HepG2 (cell line): ENCODE data around the gene FHIT. TPM values are rescaled to one million over a fixed set of nuclear protein-coding genes. Genes with fewer than 3 reads are reported as not detected.
"Not testable (repeated sequence)": the region's sequence is repeated elsewhere in the genome, so short reads cannot be mapped to it uniquely, and the experiment has no call there.

Experiments
- ATAC-seq: fragments of 200-7000 bp; cut with Tn5 transposase; 3 replicates; pipeline ENCODE4 v1.9.1; 2020; ENCODE audit warnings: mild to moderate bottlenecking, moderate library complexity
- BruUV-seq: library from RNA; stranded (reverse); fragments of 400-500 nt; replicated peaks from 2 replicates; lab custom pipeline; 2021; lab: Mats Ljungman, UMichigan
- CTCF ChIA-PET: fragments of 300-600 bp; formaldehyde crosslinking; extraction: SDS; loops from one replicate; lab custom pipeline; 2021; ENCODE audit warnings: low total read pairs, inconsistent platforms, low intra/inter-chr PET ratio; lab: Yijun Ruan, JAX
- POLR2A ChIA-PET: fragments of 350-600 bp; sonication (Branson Sonifier 250); formaldehyde crosslinking; loops from one replicate; lab custom pipeline; 2020; ENCODE audit warnings: antibody characterized with exemption, inconsistent platforms; lab: Yijun Ruan, JAX
- DNase-seq: peaks from one replicate; pipeline ENCODE4 v3.0.0-alpha.2; 2015; ENCODE audit warnings: low spot score
- FAIRE-seq: peaks from 3 replicates; lab custom pipeline; 2011; peaks lifted over from hg19 to GRCh38; lab: Jason Lieb, UNC
- H2AFZ ChIP-seq: one replicate; pipeline ENCODE4 v1.6.1; 2011; ENCODE audit warnings: low read length, inconsistent platforms
- H3K27ac ChIP-seq: fragments of 300-600 bp; 3 replicates; pipeline ENCODE4 v1.8.0; 2011; ENCODE audit warnings: mixed run types, mild to moderate bottlenecking, mixed read lengths, low read length, inconsistent platforms; ENCODE audit not compliant: insufficient read depth; ENCODE audit errors: extremely low read length
- H3K27me3 ChIP-seq, 2 experiments: fragments of 200-600 bp in 1 of 2; 2 replicates in 1 of 2; 3 replicates in 1 of 2; pipeline versions ENCODE4 v1.6.0 to v1.8.0; 2011; ENCODE audit warnings: low read length in 2 of 2, mild to moderate bottlenecking in 2 of 2, moderate library complexity in 2 of 2, inconsistent platforms in 1 of 2; ENCODE audit not compliant: insufficient read depth in 2 of 2, control insufficient read depth in 1 of 2
- H3K36me3 ChIP-seq, 2 experiments: fragments of 200-600 bp in 1 of 2; replicated peaks in 1 of 2; 2 replicates in 1 of 2; 3 replicates in 1 of 2; pipeline versions ENCODE4 v1.5.1 to v1.8.0; 2011; ENCODE audit warnings: low read length in 2 of 2, inconsistent platforms in 1 of 2; ENCODE audit not compliant: insufficient read depth in 2 of 2, control insufficient read depth in 1 of 2
- H3K4me1 ChIP-seq: 2 replicates; pipeline ENCODE4 v1.5.1; 2012; ENCODE audit warnings: low read length, inconsistent platforms; ENCODE audit not compliant: insufficient read depth
- H3K4me2 ChIP-seq: 2 replicates; pipeline ENCODE4 v1.6.0; 2011; ENCODE audit warnings: low read depth, low read length, inconsistent platforms
- H3K4me3 ChIP-seq, 3 experiments: fragments of 200-600 bp in 1 of 3; sonication (generic), shearing (Covaris generic) in 1 of 3; replicated peaks in 1 of 3; 2 replicates each; pipeline ENCODE4 v1.5.1; 2011 to 2016; ENCODE audit warnings: low read length in 3 of 3, inconsistent platforms in 2 of 3, low read depth in 2 of 3, mild to moderate bottlenecking in 2 of 3, control low read depth in 1 of 3, mixed read lengths in 1 of 3; ENCODE audit not compliant: insufficient read depth in 1 of 3
- H3K79me2 ChIP-seq: one replicate; pipeline ENCODE4 v1.6.1; 2011; ENCODE audit warnings: low read length, inconsistent platforms; ENCODE audit not compliant: insufficient read depth
- H3K9ac ChIP-seq: 2 replicates; pipeline ENCODE4 v1.6.0; 2011; ENCODE audit warnings: mild to moderate bottlenecking, low read depth, low read length, inconsistent platforms; ENCODE audit not compliant: insufficient read depth
- H3K9me3 ChIP-seq: 2 replicates; pipeline ENCODE4 v1.5.1; 2012; ENCODE audit warnings: mild to moderate bottlenecking, low read length
- H4K20me1 ChIP-seq: 2 replicates; pipeline ENCODE4 v1.6.0; 2011; ENCODE audit warnings: inconsistent platforms, mild to moderate bottlenecking, low read length, moderate library complexity; ENCODE audit not compliant: insufficient read depth
- ATF7 ChIP-seq, 2 experiments: fragments of 450-650 bp in 1 of 2; sonication (generic) in 1 of 2; formaldehyde crosslinking in 1 of 2; IDR thresholded peaks; 2 replicates each; pipeline versions ENCODE4 v1.4.0 to v1.6.1; 2016 to 2020; ENCODE audit warnings: antibody characterized with exemption in 1 of 2, mild to moderate bottlenecking in 1 of 2, missing genetic modification reagents in 1 of 2
- CBX5 ChIP-seq: sonication (generic); formaldehyde crosslinking; IDR thresholded peaks from 2 replicates; pipeline ENCODE4 v1.4.0; 2020; ENCODE audit warnings: missing genetic modification reagents, borderline replicate concordance
- GABPA ChIP-seq, 2 experiments: IDR thresholded peaks; 2 replicates each; pipeline ENCODE4 v1.6.1; 2011 to 2016; ENCODE audit warnings: low read depth in 2 of 2, low read length in 1 of 2, missing biosample characterization in 1 of 2, missing genetic modification characterization in 1 of 2
- HHEX ChIP-seq: IDR thresholded peaks from 2 replicates; pipeline ENCODE4 v1.6.1; 2016; ENCODE audit warnings: control low read depth
- IKZF4 ChIP-seq: sonication (generic); formaldehyde crosslinking; IDR thresholded peaks from 2 replicates; pipeline ENCODE4 v1.5.1; 2020; ENCODE audit warnings: borderline replicate concordance, mild to moderate bottlenecking, low read depth, missing genetic modification reagents; ENCODE audit errors: not compliant biosample characterization
- MAFG ChIP-seq: sonication (generic); formaldehyde crosslinking; IDR thresholded peaks from 2 replicates; pipeline ENCODE4 v1.5.1; 2020; ENCODE audit warnings: mild to moderate bottlenecking, missing genetic modification reagents
- MTF2 ChIP-seq: sonication (generic); formaldehyde crosslinking; IDR thresholded peaks from 2 replicates; pipeline ENCODE4 v1.5.0; 2020; ENCODE audit warnings: missing genetic modification reagents, borderline replicate concordance
- SAP130 ChIP-seq: IDR thresholded peaks from 2 replicates; pipeline ENCODE4 v1.6.1; 2016; ENCODE audit warnings: low read depth
- TARDBP ChIP-seq: sonication (generic); formaldehyde crosslinking; IDR thresholded peaks from 2 replicates; pipeline ENCODE4 v1.8.0; 2022; ENCODE audit warnings: mild to moderate bottlenecking, missing genetic modification reagents
- ZKSCAN1 ChIP-seq: fragments of 150-350 bp; IDR thresholded peaks from 2 replicates; pipeline ENCODE4 v1.6.1; 2014; ENCODE audit warnings: low read length
- ZNF333 ChIP-seq: sonication (generic); formaldehyde crosslinking; IDR thresholded peaks from 2 replicates; pipeline ENCODE4 v1.4.0; 2020; ENCODE audit warnings: mild to moderate bottlenecking, missing genetic modification reagents, borderline replicate concordance
- ZNF431 ChIP-seq: sonication (generic); formaldehyde crosslinking; IDR thresholded peaks from 2 replicates; pipeline ENCODE4 v1.9.0; 2022; ENCODE audit warnings: missing genetic modification reagents, low read depth, mild to moderate bottlenecking, borderline replicate concordance
- ZNF501 ChIP-seq: sonication (generic); formaldehyde crosslinking; IDR thresholded peaks from 2 replicates; pipeline ENCODE4 v1.5.1; 2020; ENCODE audit warnings: mild to moderate bottlenecking, moderate library complexity, missing genetic modification reagents
- ZNF605 ChIP-seq: sonication (generic); formaldehyde crosslinking; IDR thresholded peaks from 2 replicates; pipeline ENCODE4 v1.8.0; 2022; ENCODE audit warnings: mild to moderate bottlenecking, missing genetic modification reagents
- WGBS: methylation state at CpG from one replicate; pipeline ENCODE4 v1.1.6; 2017; ENCODE audit warnings: low lambda C conversion rate; 5-methylcytosine and 5-hydroxymethylcytosine counted together
- in situ Hi-C: cut with HindIII; loops from 2 replicates; pipeline ENCODE4 v1.10.0; 2017; ENCODE audit warnings: low pct_unique_long_range_greater_than_20kb; ENCODE audit not compliant: extremely low pct_ligation_motif_present
- intact Hi-C: fragments of 100-400 bp; cut with micrococcal nuclease; formaldehyde crosslinking; loops from one replicate; pipeline ENCODE4 v1.10.0; 2022; ENCODE audit not compliant: unreplicated experiment
- polyA plus RNA-seq, 8 experiments: library from polyadenylated mRNA; depleted of rRNA in 3 of 8; stranded (reverse) in 7 of 8; unstranded in 1 of 8; fragments of >200 nt; fragmentation: Illumina TruSeq in 4 of 8; extraction: Trizol in 4 of 8; gene quantifications; 2 replicates each; pipeline versions ENCODE4 v1.2.1 to v1.2.3, GENCODE V29; 2011 to 2016; ENCODE audit warnings: low read depth in 4 of 8, missing spikeins in 1 of 8, mixed read lengths in 1 of 8; ENCODE audit not compliant: insufficient read depth in 1 of 8
- total RNA-seq, 5 experiments: library from RNA; depleted of rRNA; stranded (reverse); fragments of >200 nt; fragmentation: Illumina TruSeq; extraction: Trizol; gene quantifications; 2 replicates each; pipeline ENCODE4 v1.2.3, GENCODE V29; 2016; ENCODE audit warnings: low read depth in 1 of 5
- TF ChIP-seq, protein P1 (sequence below): sonication (generic); formaldehyde crosslinking; IDR thresholded peaks from 2 replicates; pipeline ENCODE4 v1.8.0; 2023; ENCODE audit warnings: mild to moderate bottlenecking, missing genetic modification reagents

FHIT gene
- total and polyA plus RNA-seq, 2 of the 13 experiments (the other 11 are each of a cell fraction or from before 2014, with no cell fraction given): 4.0 to 4.6 TPM

DNA sequence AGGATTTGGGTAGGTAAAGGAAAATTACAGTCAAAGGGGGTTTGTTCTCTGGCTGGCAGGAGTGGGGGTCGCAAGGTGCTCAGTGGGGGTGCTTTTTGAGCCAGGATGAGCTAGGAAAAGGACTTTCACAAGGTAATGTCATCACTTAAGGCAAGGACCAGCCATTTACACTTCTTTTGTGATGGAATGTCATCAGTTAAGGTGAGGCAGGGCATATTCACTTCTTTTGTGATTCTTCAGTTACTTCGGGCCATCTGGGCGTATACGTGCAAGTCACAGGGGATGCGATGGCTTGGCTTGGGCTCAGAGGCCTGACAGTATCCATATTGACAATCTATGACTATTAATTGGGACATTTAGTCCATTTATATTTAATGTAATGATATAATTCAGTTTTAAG lies 578.9 kb downstream of the FHIT start:
- H3K36me3 ChIP-seq, in situ Hi-C loops, H3K27me3 ChIP-seq, FAIRE-seq, intact Hi-C loops, H4K20me1 ChIP-seq, DNase-seq, H3K27ac ChIP-seq, H2AFZ ChIP-seq, H3K4me2 ChIP-seq, H3K4me1 ChIP-seq, ATAC-seq, POLR2A ChIA-PET, H3K9ac ChIP-seq, CTCF ChIA-PET, H3K4me3 ChIP-seq, H3K79me2 ChIP-seq, BruUV-seq, H3K9me3 ChIP-seq: not testable (repeated sequence)
- 50% methylated on average over 2 of the region's 5 CpGs for WGBS

DNA sequence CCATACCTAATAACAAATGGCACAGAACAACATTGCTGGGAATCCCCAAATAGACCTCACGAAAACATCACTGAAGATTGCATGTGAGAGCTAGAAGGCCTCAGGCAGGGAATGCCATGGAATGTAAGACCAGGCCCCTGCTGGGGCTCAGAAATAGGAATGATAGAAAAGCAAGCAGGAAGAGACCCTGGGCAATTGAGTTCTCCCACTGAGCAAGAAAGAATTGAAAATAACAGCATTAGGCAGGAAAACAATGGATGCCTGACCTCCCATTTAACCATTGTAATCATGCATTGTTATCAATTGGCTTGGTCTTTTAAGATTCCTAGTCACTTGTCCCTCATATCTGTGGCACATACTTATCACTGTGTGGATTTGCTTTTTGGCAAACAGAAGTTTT lies 581.6 kb downstream of the FHIT start:
- in situ Hi-C loops (no loop called here), intact Hi-C loops (no loop called here)
- CTCF ChIA-PET: no interaction called here
- no peak for TF ChIP-seq ZNF501
- no peak for TF ChIP-seq GABPA (IDR thresholded peaks at IDR 0.05; ENCODE audit: low read depth, low read length)
- TF ChIP-seq GABPA (CRISPR knock-in tag; IDR thresholded peaks at IDR 0.05; ENCODE audit: low read depth): no peak
- no peak for TF ChIP-seq ATF7 (IDR thresholded peaks at IDR 0.05)
- no peak for TF ChIP-seq ATF7 (CRISPR knock-in tag; IDR thresholded peaks at IDR 0.05)
- TF ChIP-seq, protein P1, sequence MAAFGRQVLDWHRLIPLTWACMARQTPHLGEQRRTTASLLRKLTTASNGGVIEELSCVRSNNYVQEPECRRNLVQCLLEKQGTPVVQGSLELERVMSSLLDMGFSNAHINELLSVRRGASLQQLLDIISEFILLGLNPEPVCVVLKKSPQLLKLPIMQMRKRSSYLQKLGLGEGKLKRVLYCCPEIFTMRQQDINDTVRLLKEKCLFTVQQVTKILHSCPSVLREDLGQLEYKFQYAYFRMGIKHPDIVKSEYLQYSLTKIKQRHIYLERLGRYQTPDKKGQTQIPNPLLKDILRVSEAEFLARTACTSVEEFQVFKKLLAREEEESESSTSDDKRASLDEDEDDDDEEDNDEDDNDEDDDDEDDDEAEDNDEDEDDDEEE: no peak
- no peak for TF ChIP-seq IKZF4
- TF ChIP-seq ZNF605 (CRISPR knock-in tag): no peak
- TF ChIP-seq ZNF333 (CRISPR knock-in tag): no peak
- TF ChIP-seq MTF2 (CRISPR knock-in tag): no peak
- no peak for TF ChIP-seq MAFG (CRISPR knock-in tag)
- no peak for TF ChIP-seq SAP130 (CRISPR knock-in tag)
- TF ChIP-seq TARDBP (CRISPR knock-in tag): no peak
- TF ChIP-seq ZKSCAN1: no peak
- TF ChIP-seq ZNF431 (CRISPR knock-in tag): no peak
- TF ChIP-seq CBX5: no peak
- no peak for TF ChIP-seq HHEX (CRISPR knock-in tag)
- no peaks in the 10 kb centered on the region for H3K27me3 ChIP-seq
- H2AFZ ChIP-seq: no peak overlapping the region
- H3K36me3 ChIP-seq: no peaks in the 10 kb centered on the region
- H3K4me1 ChIP-seq: no peaks in the 10 kb centered on the region
- POLR2A ChIA-PET: no interaction called here
- no peak overlapping the region for H3K4me3 ChIP-seq
- 21% methylated on average over 1 of the region's 1 CpG for WGBS
- no TSS peak for BruUV-seq
- no peak overlapping the region for H3K9ac ChIP-seq
- FAIRE-seq: no peak
- no peak for ATAC-seq
- no peak overlapping the region for H3K27ac ChIP-seq
- no peak overlapping the region for H3K4me2 ChIP-seq
- H3K9me3 ChIP-seq: peaks cover 22% of the 10 kb centered on the region
- DNase-seq: no peak
- no peaks in the 10 kb centered on the region for H4K20me1 ChIP-seq
- H3K79me2 ChIP-seq: no peaks in the 10 kb centered on the region
